Endodermal cell (in vitro differentiated cells): ENCODE data around the gene HDAC5. TPM values are rescaled to one million over a fixed set of nuclear protein-coding genes. Genes with fewer than 3 reads are reported as not detected.
A peak's percentile ranks its signal among the peaks of the same experiment; 100 is the strongest.

Source experiments
- DNase-seq: peaks from one replicate; pipeline ENCODE4 v3.0.0-alpha.2; 2017
- H3K27ac ChIP-seq: 2 replicates; pipeline ENCODE4 v1.5.1; 2013; ENCODE audit warnings: mild to moderate bottlenecking, low read depth, low read length, moderate library complexity
- H3K27me3 ChIP-seq: 2 replicates; pipeline ENCODE4 v1.6.1; 2013; ENCODE audit warnings: mild to moderate bottlenecking, low read length, moderate library complexity; ENCODE audit not compliant: insufficient read depth, control insufficient read depth, poor library complexity, severe bottlenecking
- H3K36me3 ChIP-seq: 2 replicates; pipeline ENCODE4 v1.7.0; 2013; ENCODE audit warnings: mild to moderate bottlenecking, low read length, moderate library complexity; ENCODE audit not compliant: control insufficient read depth, insufficient read depth
- H3K4me1 ChIP-seq: one replicate; pipeline ENCODE4 v1.7.0; 2013; ENCODE audit warnings: low read length; ENCODE audit not compliant: control insufficient read depth, insufficient read depth
- H3K4me3 ChIP-seq: 2 replicates; pipeline ENCODE4 v1.5.1; 2013; ENCODE audit warnings: mild to moderate bottlenecking, low read length, moderate library complexity
- H3K9ac ChIP-seq: 2 replicates; pipeline ENCODE4 v1.6.1; 2013; ENCODE audit warnings: mild to moderate bottlenecking, low read length, moderate library complexity; ENCODE audit not compliant: poor library complexity, severe bottlenecking; ENCODE audit errors: extremely low read depth
- H3K9me3 ChIP-seq: 2 replicates; pipeline ENCODE4 v1.6.1; 2013; ENCODE audit warnings: mild to moderate bottlenecking, low read length, moderate library complexity; ENCODE audit not compliant: control insufficient read depth
- H3K27ac Mint-ChIP-seq: 2 replicates; pipeline ENCODE4 v1.8.0; 2020; ENCODE audit warnings: mixed read lengths
- H3K27me3 Mint-ChIP-seq: 2 replicates; pipeline ENCODE4 v1.8.0; 2021; ENCODE audit warnings: mild to moderate bottlenecking, mixed read lengths; ENCODE audit not compliant: insufficient read depth
- H3K36me3 Mint-ChIP-seq: 2 replicates; pipeline ENCODE4 v1.8.0; 2020; ENCODE audit warnings: low read depth, mixed read lengths
- H3K4me1 Mint-ChIP-seq: 2 replicates; pipeline ENCODE4 v1.8.0; 2020; ENCODE audit warnings: mixed read lengths
- H3K4me3 Mint-ChIP-seq: 2 replicates; pipeline ENCODE4 v1.8.0; 2020; ENCODE audit warnings: mild to moderate bottlenecking, moderate library complexity, mixed read lengths
- H3K9me3 Mint-ChIP-seq: 2 replicates; pipeline ENCODE4 v1.8.0; 2020; ENCODE audit warnings: mild to moderate bottlenecking, mixed read lengths
- WGBS, 2 experiments: methylation state at CpG; one replicate each; pipeline versions ENCODE4 v1.1.5 to v1.1.7; 2013; ENCODE audit warnings: missing lambda C conversion rate in 2 of 2, mixed read lengths in 1 of 2; ENCODE audit not compliant: insufficient coverage in 1 of 2, insufficient read length in 1 of 2; 5-methylcytosine and 5-hydroxymethylcytosine counted together
- total RNA-seq, 2 donors: library from RNA; stranded (reverse); fragmentation: NEBNext Ultra II Directional in 1 of 2; extraction: Animal tissue kit (Norgen Biotek cat#: 25700) in 1 of 2; gene quantifications; 2 replicates in 1 of 2; 3 replicates in 1 of 2; pipeline ENCODE4 v1.2.1, GENCODE V29; 2021
- TF ChIP-seq, protein P1 (sequence below): fragments of 200-600 bp; sonication (generic); conservative IDR thresholded peaks from 2 replicates; pipeline ENCODE4 v1.5.0; 2021; ENCODE audit warnings: antibody characterized with exemption, mild to moderate bottlenecking

The HDAC5 gene
- total RNA-seq, 2 donors from 2014 or later, result 36.9 to 64.6 TPM

DNA sequence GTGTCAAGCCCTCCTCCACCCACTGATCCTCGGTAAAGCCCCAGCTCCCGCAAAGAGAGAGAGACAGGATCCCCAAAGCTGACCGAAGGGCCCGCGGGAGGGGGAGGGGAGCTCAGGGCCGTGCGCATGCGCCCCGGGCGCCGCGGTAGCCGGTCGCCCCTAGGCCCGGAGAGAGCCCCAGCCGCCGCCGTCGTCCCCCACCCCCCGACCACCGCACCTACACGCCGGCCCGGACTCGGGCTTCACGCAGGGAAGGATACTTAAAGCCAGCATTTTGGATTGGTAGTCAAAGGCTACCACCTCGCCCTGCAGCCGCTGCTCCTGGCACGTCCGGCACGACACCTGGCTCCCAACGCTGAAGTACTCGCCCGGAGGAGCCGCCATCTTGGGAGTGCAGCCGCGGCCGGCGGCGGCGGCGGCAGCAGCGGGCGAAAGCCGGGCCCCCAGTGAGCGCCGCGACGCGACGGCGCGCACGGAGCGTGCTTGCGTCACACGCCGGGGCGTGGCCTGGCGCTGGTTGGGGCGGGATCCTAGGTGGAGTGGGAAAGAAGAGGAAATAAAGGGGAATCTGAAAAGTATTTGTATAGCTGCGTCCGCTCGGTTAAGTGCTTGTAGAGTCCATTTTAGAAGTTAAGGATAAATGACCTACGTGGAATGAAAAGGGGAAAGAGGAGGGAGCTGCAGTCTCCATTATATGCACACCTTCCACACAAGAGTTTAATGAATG, 57.1 kb downstream of the HDAC5 start, which contains the start of gene LSM12:
TSS of gene LSM12 (minus strand) at position 468 of the 727 bp plus-strand sequence. CDS start at position 384, 84 bp downstream.
- Mint-ChIP-seq H3K4me3 (peak within 1 kb of the TSS; percentile 81), H3K9me3 (no peaks in the 10 kb centered on the region), H3K27ac (peak within 1 kb of the TSS; percentile 88), H3K4me1 (peaks cover 21% of the 10 kb centered on the region), H3K27me3 (no peaks in the 10 kb centered on the region), H3K36me3 (peaks cover 31% of the 10 kb centered on the region)
- Histone ChIP-seq H3K4me3 (peak within 1 kb of the TSS; percentile 100), H3K9me3 (no peaks in the 10 kb centered on the region), H3K4me1 (peaks cover 3% of the 10 kb centered on the region), H3K9ac (peak within 1 kb of the TSS; percentile 94), H3K36me3 (peaks cover 26% of the 10 kb centered on the region), H3K27ac (peak within 1 kb of the TSS; percentile 98), H3K27me3 (no peaks in the 10 kb centered on the region)
- DNase-seq, result peak; percentile 99
- WGBS, 2 experiments, result 0% methylated on average over 11 to 62 of the region's 65 CpGs
- TF ChIP-seq, protein P1, sequence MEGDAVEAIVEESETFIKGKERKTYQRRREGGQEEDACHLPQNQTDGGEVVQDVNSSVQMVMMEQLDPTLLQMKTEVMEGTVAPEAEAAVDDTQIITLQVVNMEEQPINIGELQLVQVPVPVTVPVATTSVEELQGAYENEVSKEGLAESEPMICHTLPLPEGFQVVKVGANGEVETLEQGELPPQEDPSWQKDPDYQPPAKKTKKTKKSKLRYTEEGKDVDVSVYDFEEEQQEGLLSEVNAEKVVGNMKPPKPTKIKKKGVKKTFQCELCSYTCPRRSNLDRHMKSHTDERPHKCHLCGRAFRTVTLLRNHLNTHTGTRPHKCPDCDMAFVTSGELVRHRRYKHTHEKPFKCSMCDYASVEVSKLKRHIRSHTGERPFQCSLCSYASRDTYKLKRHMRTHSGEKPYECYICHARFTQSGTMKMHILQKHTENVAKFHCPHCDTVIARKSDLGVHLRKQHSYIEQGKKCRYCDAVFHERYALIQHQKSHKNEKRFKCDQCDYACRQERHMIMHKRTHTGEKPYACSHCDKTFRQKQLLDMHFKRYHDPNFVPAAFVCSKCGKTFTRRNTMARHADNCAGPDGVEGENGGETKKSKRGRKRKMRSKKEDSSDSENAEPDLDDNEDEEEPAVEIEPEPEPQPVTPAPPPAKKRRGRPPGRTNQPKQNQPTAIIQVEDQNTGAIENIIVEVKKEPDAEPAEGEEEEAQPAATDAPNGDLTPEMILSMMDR, result no peak

DNA sequence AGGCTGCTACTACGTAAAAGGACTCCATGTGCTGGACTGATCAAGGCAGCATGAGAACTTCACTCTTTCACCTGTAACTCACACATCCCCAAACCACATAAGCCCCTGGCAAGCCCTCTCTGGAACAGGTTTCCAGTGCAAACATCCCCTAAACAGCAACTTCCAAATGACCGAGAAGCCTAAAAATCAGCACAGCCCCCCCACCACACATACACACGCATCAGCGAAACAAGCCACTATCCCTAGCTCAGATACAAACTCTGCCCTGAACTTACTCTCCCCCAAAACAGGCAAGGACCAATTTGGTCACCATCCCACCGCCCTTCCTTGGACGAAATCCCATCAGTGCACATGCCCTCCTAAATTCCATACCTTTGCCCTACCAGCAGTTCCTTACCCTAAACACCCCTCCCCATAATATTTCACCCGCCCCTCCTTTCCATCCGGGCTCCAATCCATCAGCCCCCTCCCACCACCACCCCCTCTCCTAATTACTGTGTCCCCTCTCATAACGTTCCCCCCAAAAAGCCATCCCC, 57.7 kb downstream of the HDAC5 start:
- Mint-ChIP-seq H3K4me1 (peaks cover 24% of the 10 kb centered on the region), H3K27me3 (no peaks in the 10 kb centered on the region), H3K4me3 (peak overlapping the region; percentile 81), H3K27ac (peak overlapping the region; percentile 88), H3K9me3 (no peaks in the 10 kb centered on the region), H3K36me3 (peaks cover 34% of the 10 kb centered on the region)
- Histone ChIP-seq H3K27ac (peak overlapping the region; percentile 98), H3K9me3 (no peaks in the 10 kb centered on the region), H3K27me3 (no peaks in the 10 kb centered on the region), H3K36me3 (peaks cover 28% of the 10 kb centered on the region), H3K4me1 (peaks cover 3% of the 10 kb centered on the region), H3K9ac (peak overlapping the region; percentile 94), H3K4me3 (peak overlapping the region; percentile 100)
- 2 to 5% methylated on average over 8 to 9 of the region's 9 CpGs for WGBS, 2 experiments
- no peak for DNase-seq
- TF ChIP-seq, protein P1, result no peak

DNA sequence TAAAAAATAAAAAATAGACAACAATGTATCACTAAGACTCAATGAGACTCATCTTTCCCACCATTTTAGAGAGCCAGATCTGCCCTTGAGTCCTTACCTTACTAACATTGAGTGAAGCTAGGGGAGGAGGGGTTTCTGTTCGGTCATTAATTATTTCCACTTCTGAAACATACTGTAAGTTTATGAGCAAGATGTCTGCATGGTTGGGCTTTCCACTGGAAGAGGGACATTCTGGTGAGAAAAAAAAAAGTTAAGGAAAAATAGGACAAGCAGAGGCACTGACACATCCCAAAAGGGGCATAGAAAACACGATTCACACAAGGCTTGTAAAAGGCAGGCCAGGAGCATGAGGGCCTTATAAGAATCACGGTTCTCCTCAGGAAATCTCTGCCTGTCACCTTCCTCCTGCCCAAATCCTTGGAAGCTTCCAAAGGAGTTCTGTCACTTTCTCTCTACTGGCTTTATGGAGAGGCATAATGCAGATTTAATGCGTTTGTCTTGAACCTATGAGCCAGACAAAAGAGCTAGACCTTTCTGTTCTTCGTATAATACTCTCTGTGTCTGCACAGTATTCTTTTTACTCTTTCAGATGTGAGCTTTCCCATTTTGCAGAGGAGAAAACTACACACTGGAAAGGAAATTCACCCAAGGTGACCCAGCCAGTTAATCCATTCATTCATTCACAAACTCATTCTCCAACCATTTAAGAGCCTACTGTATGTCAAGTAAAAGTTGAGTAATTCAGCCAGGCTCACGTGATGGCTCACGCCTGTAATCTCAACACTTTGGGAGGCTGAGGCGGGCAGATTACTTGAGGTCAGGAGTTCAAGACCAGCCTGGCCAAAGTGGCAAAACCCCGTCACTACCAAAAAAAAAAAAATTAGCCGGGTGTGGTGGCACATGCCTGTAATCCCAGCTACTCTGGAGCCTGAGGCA, 59.5 kb downstream of the HDAC5 start:
- TF ChIP-seq, protein P1, result no peak
- H3K4me1 ChIP-seq, result peaks cover 3% of the 10 kb centered on the region
- H3K27ac ChIP-seq, result no peak overlapping the region
- H3K36me3 Mint-ChIP-seq, result peaks cover 50% of the 10 kb centered on the region
- no peaks in the 10 kb centered on the region for H3K27me3 ChIP-seq
- WGBS, 2 experiments, result 91 to 92% methylated on average over 9 of the region's 10 CpGs
- peaks cover 31% of the 10 kb centered on the region for H3K4me1 Mint-ChIP-seq
- no peaks in the 10 kb centered on the region for H3K9me3 ChIP-seq
- H3K9ac ChIP-seq, result no peak overlapping the region
- no peak for DNase-seq
- peaks cover 43% of the 10 kb centered on the region for H3K36me3 ChIP-seq
- H3K9me3 Mint-ChIP-seq, result no peaks in the 10 kb centered on the region
- no peaks in the 10 kb centered on the region for H3K27me3 Mint-ChIP-seq
- H3K27ac Mint-ChIP-seq, result peak overlapping the region; percentile 77
- H3K4me3 ChIP-seq, result peak overlapping the region; percentile 66
- peak overlapping the region; percentile 81 for H3K4me3 Mint-ChIP-seq
